HCT116 (cell line): ENCODE results near the gene VPS33B. TPM values are rescaled to one million over a fixed set of nuclear protein-coding genes. Genes with fewer than 3 reads are reported as not detected.
"Not testable (repeated sequence)": the region's sequence is repeated elsewhere in the genome, so short reads cannot be mapped to it uniquely, and the experiment has no call there.

Experiments
- ATAC-seq: fragments of 200-7000 bp; cut with Tn5 transposase; 2 replicates; pipeline ENCODE4 v1.9.1; 2020; ENCODE audit warnings: mild to moderate bottlenecking, moderate library complexity
- BruUV-seq: library from RNA; stranded (reverse); fragments of 400-500 nt; replicated peaks from 2 replicates; lab custom pipeline; 2021; lab: Mats Ljungman, UMichigan
- CTCF ChIA-PET: fragments of 300-600 bp; sonication (Branson Sonifier 250); formaldehyde crosslinking; loops from one replicate; lab custom pipeline; 2021; ENCODE audit warnings: antibody characterized with exemption; lab: Charles Lee
- POLR2A ChIA-PET: fragments of 300-600, 350-600 bp; sonication (Branson Sonifier 250); formaldehyde crosslinking; loops from one replicate; lab custom pipeline; 2021; ENCODE audit warnings: antibody characterized with exemption; lab: Charles Lee
- RAD21 ChIA-PET, 2 experiments: fragments of 300-600 bp; sonication (Branson Sonifier 250); formaldehyde crosslinking; loops; one replicate each; lab custom pipeline; 2023; ENCODE audit warnings: low total read pairs in 2 of 2; ENCODE audit not compliant: uncharacterized antibody in 2 of 2, unreplicated experiment in 2 of 2, low non-redundant PET in 1 of 2; lab: Charles Lee
- DNase-seq: peaks from one replicate; pipeline ENCODE4 v3.0.0-alpha.2; 2010; ENCODE audit warnings: low read depth, low spot score
- H2AFZ ChIP-seq: fragments of 200-600 bp; shearing (Covaris generic), sonication (generic); 2 replicates; pipeline ENCODE4 v1.6.1; 2017; ENCODE audit warnings: low read depth, mixed run types, mixed read lengths, antibody characterized with exemption, low read length; ENCODE audit not compliant: poor library complexity, severe bottlenecking
- H3K27ac ChIP-seq: 2 replicates; pipeline ENCODE4 v1.5.1; 2012; ENCODE audit warnings: low read depth, low read length
- H3K27me3 ChIP-seq: fragments of 200-600 bp; sonication (generic); 2 replicates; pipeline ENCODE4 v1.6.1; 2016; ENCODE audit warnings: mixed run types, low read length, mixed read lengths; ENCODE audit not compliant: insufficient read depth
- H3K36me3 ChIP-seq, 2 experiments: fragments of 200-500 bp in 1 of 2; fragments of 200-600 bp in 1 of 2; sonication (Bioruptor generic) in 1 of 2; sonication (generic) in 1 of 2; 2 replicates each; pipeline versions ENCODE4 v1.5.1 to v1.6.1; 2014 to 2016; ENCODE audit warnings: low read length in 2 of 2, inconsistent platforms in 1 of 2, mixed read lengths in 1 of 2, mixed run types in 1 of 2; ENCODE audit not compliant: insufficient read depth in 2 of 2, control insufficient read depth in 1 of 2
- H3K4me1 ChIP-seq, 2 experiments: fragments of 200-600 bp in 1 of 2; sonication (generic) in 1 of 2; 2 replicates each; pipeline versions ENCODE4 v1.5.1 to v1.6.1; 2012 to 2017; ENCODE audit warnings: low read length in 2 of 2, inconsistent platforms in 1 of 2, mild to moderate bottlenecking in 1 of 2, mixed read lengths in 1 of 2, mixed run types in 1 of 2, moderate library complexity in 1 of 2; ENCODE audit not compliant: insufficient read depth in 2 of 2, control insufficient read depth in 1 of 2
- H3K4me2 ChIP-seq: fragments of 200-600 bp; sonication (generic); 2 replicates; pipeline ENCODE4 v1.6.1; 2017; ENCODE audit warnings: mixed run types, low read length, mixed read lengths
- H3K4me3 ChIP-seq, 2 experiments: fragments of 200-600 bp in 1 of 2; sonication (generic) in 1 of 2; replicated peaks in 1 of 2; 2 replicates each; pipeline ENCODE4 v1.5.1; 2011 to 2016; ENCODE audit warnings: low read length in 2 of 2, control low read depth in 1 of 2, low read depth in 1 of 2, mild to moderate bottlenecking in 1 of 2, mixed read lengths in 1 of 2, mixed run types in 1 of 2
- H3K79me2 ChIP-seq: fragments of 200-600 bp; sonication (generic); 2 replicates; pipeline ENCODE4 v1.6.1; 2017; ENCODE audit warnings: mild to moderate bottlenecking, mixed run types, low read length, moderate library complexity, mixed read lengths; ENCODE audit not compliant: insufficient read depth
- H3K9ac ChIP-seq: fragments of 200-600 bp; sonication (generic); 2 replicates; pipeline ENCODE4 v1.6.1; 2016; ENCODE audit warnings: low read length, mixed read lengths
- H3K9me2 ChIP-seq: fragments of 200-600 bp; sonication (generic), shearing (Covaris generic); 2 replicates; pipeline ENCODE4 v1.6.1; 2017; ENCODE audit warnings: mixed run types, mild to moderate bottlenecking, moderate library complexity; ENCODE audit not compliant: insufficient read depth
- H3K9me3 ChIP-seq, 2 experiments: fragments of 200-500 bp in 1 of 2; fragments of 200-600 bp in 1 of 2; sonication (Bioruptor generic) in 1 of 2; sonication (generic) in 1 of 2; 2 replicates each; pipeline ENCODE4 v1.6.1; 2014 to 2017; ENCODE audit warnings: low read length in 2 of 2, mixed read lengths in 2 of 2, inconsistent platforms in 1 of 2, low read depth in 1 of 2, mild to moderate bottlenecking in 1 of 2, mixed run types in 1 of 2, moderate library complexity in 1 of 2; ENCODE audit not compliant: control insufficient read depth in 1 of 2, insufficient read depth in 1 of 2
- H4K20me1 ChIP-seq: fragments of 200-600 bp; sonication (generic), shearing (Covaris generic); 2 replicates; pipeline ENCODE4 v1.6.1; 2017; ENCODE audit warnings: mixed run types, mild to moderate bottlenecking, moderate library complexity; ENCODE audit not compliant: insufficient read depth
- ATF3 ChIP-seq: IDR thresholded peaks from 2 replicates; pipeline ENCODE4 v1.6.1; 2012
- ELF1 ChIP-seq: IDR thresholded peaks from 2 replicates; pipeline ENCODE4 v1.6.1; 2012; ENCODE audit warnings: low read depth, borderline replicate concordance
- JUND ChIP-seq: IDR thresholded peaks from 2 replicates; pipeline ENCODE4 v1.6.1; 2012
- POLR2A ChIP-seq: IDR thresholded peaks from 2 replicates; pipeline ENCODE4 v1.7.0; 2011; ENCODE audit warnings: borderline replicate concordance; ENCODE audit not compliant: insufficient read depth, insufficient read length; ENCODE audit errors: extremely low read depth
- RAD21 ChIP-seq: IDR thresholded peaks from 2 replicates; pipeline ENCODE4 v1.6.1; 2012; ENCODE audit warnings: low read depth, mild to moderate bottlenecking
- REST ChIP-seq: IDR thresholded peaks from 2 replicates; pipeline ENCODE4 v1.6.1; 2012; ENCODE audit warnings: low read depth
- SIN3A ChIP-seq: IDR thresholded peaks from 2 replicates; pipeline ENCODE4 v1.6.1; 2012; ENCODE audit warnings: low read depth
- SP1 ChIP-seq: IDR thresholded peaks from 2 replicates; pipeline ENCODE4 v1.6.1; 2012; ENCODE audit warnings: low read depth
- TCF7L2 ChIP-seq: IDR thresholded peaks from 2 replicates; pipeline ENCODE4 v1.7.0; 2011; ENCODE audit warnings: borderline replicate concordance, inconsistent platforms; ENCODE audit not compliant: insufficient read depth, insufficient read length; ENCODE audit errors: extremely low read depth
- YY1 ChIP-seq: IDR thresholded peaks from 2 replicates; pipeline ENCODE4 v1.6.1; 2011; ENCODE audit warnings: low read length, low read depth, moderate library complexity, mild to moderate bottlenecking; ENCODE audit not compliant: insufficient replicate concordance; ENCODE audit errors: extremely low read depth
- ZBTB33 ChIP-seq: IDR thresholded peaks from 2 replicates; pipeline ENCODE4 v1.6.1; 2011; ENCODE audit warnings: mild to moderate bottlenecking, low read length, moderate library complexity; ENCODE audit not compliant: insufficient replicate concordance; ENCODE audit errors: extremely low read depth
- intact Hi-C: fragments of 100-400 bp; cut with micrococcal nuclease; formaldehyde crosslinking; loops from 2 replicates; pipeline ENCODE4 v1.10.0; 2022
- total RNA-seq: library from RNA; stranded (reverse); gene quantifications from one replicate; pipeline ENCODE4 v1.2.1, GENCODE V29; 2021; ENCODE audit not compliant: unreplicated experiment

The VPS33B gene
- total RNA-seq, 1 experiment from 2014 or later, result 23.1 TPM

- no peak overlapping the region for H3K9ac ChIP-seq
- peaks cover 5 to 9% of the 10 kb centered on the region in 2 experiments; a peak in 3 of 4 replicates for H3K36me3 ChIP-seq
- no peak overlapping the region for H3K4me2 ChIP-seq
- H3K9me2 ChIP-seq, result no peaks in the 10 kb centered on the region
- RAD21 ChIA-PET, result no interaction called here
- CTCF ChIA-PET, result interaction anchor here (0.7 kb wide), 1 partner anchor 16 kb away, joined by 3 read pairs; no protein-coding TSS in a partner anchor
- no peaks in the 10 kb centered on the region for H3K9me3 ChIP-seq
- H4K20me1 ChIP-seq, result no peaks in the 10 kb centered on the region
- no peak overlapping the region for H3K27ac ChIP-seq
- peaks cover 0 to 12% of the 10 kb centered on the region in 2 experiments; a peak in 3 of 4 replicates for H3K4me1 ChIP-seq
- H3K79me2 ChIP-seq, result peaks cover 35% of the 10 kb centered on the region
- no peak overlapping the region for H3K4me3 ChIP-seq
- POLR2A ChIA-PET, result no interaction called here
- no TSS peak for BruUV-seq
- no peak overlapping the region for H2AFZ ChIP-seq
- no peak for DNase-seq
- ATAC-seq, result no peak
- intact Hi-C loops, result no loop called here
- TF ChIP-seq JUND (no peak), RAD21 (no peak), SIN3A (no peak), TCF7L2 (no peak), ATF3 (no peak), ELF1 (no peak), POLR2A (no peak), YY1 (no peak), REST (no peak), SP1 (no peak), ZBTB33 (no peak)
- H3K27me3 ChIP-seq, result no peaks in the 10 kb centered on the region
These were observed 4.7 kb downstream of the VPS33B start for GRCh38 chr15:91017716-91018115.

- not testable (repeated sequence) for H3K9me2 ChIP-seq
These were observed 8.7 kb downstream of the VPS33B start for GRCh38 chr15:91013701-91014100.

More at GRCh38 chr15:91013701-91014100, 8.7 kb downstream of the VPS33B start:
- DNase-seq, intact Hi-C loops, H3K4me2 ChIP-seq, H2AFZ ChIP-seq, ATAC-seq, H3K9ac ChIP-seq, H3K27ac ChIP-seq, H3K79me2 ChIP-seq, H3K27me3 ChIP-seq, H4K20me1 ChIP-seq, H3K4me1 ChIP-seq, RAD21 ChIA-PET, H3K4me3 ChIP-seq, CTCF ChIA-PET, BruUV-seq, H3K9me3 ChIP-seq: not testable (repeated sequence)
- POLR2A ChIA-PET, result interaction anchor here (0.7 kb wide), 1 partner anchor 9 kb away, joined by 3 read pairs; no protein-coding TSS in a partner anchor
- H3K36me3 ChIP-seq, result peaks cover 7 to 16% of the 10 kb centered on the region in 2 experiments; a peak in 3 of 4 replicates
